GM13977 (cell line): ENCODE data around the gene ADGRF1.

Source experiments
- DNase-seq: peaks from one replicate; pipeline ENCODE4 v3.0.0; 2012; ENCODE audit warnings: low spot score
- in situ Hi-C: fragments of 300-500 bp; cut with MboI; formaldehyde crosslinking; loops from one replicate; pipeline ENCODE4 v1.12.0; 2022; ENCODE audit warnings: low sequenced_read_pairs, low pct_unique_long_range_greater_than_20kb, mixed read lengths, inconsistent platforms; ENCODE audit not compliant: unreplicated experiment
- TF ChIP-seq, protein P1 (sequence below): IDR thresholded peaks from 2 replicates; pipeline ENCODE4 v1.5.1; 2012; ENCODE audit warnings: mild to moderate bottlenecking, control low read depth; ENCODE audit not compliant: insufficient read depth; ENCODE audit errors: extremely low read depth, missing control alignments

The ADGRF1 gene

GRCh38 chr6:47079638-47080037, 37.5 kb upstream of the ADGRF1 start:
- TF ChIP-seq, protein P1, sequence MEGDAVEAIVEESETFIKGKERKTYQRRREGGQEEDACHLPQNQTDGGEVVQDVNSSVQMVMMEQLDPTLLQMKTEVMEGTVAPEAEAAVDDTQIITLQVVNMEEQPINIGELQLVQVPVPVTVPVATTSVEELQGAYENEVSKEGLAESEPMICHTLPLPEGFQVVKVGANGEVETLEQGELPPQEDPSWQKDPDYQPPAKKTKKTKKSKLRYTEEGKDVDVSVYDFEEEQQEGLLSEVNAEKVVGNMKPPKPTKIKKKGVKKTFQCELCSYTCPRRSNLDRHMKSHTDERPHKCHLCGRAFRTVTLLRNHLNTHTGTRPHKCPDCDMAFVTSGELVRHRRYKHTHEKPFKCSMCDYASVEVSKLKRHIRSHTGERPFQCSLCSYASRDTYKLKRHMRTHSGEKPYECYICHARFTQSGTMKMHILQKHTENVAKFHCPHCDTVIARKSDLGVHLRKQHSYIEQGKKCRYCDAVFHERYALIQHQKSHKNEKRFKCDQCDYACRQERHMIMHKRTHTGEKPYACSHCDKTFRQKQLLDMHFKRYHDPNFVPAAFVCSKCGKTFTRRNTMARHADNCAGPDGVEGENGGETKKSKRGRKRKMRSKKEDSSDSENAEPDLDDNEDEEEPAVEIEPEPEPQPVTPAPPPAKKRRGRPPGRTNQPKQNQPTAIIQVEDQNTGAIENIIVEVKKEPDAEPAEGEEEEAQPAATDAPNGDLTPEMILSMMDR, result no peak
- DNase-seq, result no peak
- in situ Hi-C loops, result no loop called here

GRCh38 chr6:47078991-47079390, 36.9 kb upstream of the ADGRF1 start:
- TF ChIP-seq, protein P1, result no peak
- no peak for DNase-seq
- in situ Hi-C loops, result no loop called here

GRCh38 chr6:47076422-47077344, 34.6 kb upstream of the ADGRF1 start:
- DNase-seq, result no peak
- TF ChIP-seq, protein P1, result no peak
- in situ Hi-C loops, result no loop called here

DNA sequence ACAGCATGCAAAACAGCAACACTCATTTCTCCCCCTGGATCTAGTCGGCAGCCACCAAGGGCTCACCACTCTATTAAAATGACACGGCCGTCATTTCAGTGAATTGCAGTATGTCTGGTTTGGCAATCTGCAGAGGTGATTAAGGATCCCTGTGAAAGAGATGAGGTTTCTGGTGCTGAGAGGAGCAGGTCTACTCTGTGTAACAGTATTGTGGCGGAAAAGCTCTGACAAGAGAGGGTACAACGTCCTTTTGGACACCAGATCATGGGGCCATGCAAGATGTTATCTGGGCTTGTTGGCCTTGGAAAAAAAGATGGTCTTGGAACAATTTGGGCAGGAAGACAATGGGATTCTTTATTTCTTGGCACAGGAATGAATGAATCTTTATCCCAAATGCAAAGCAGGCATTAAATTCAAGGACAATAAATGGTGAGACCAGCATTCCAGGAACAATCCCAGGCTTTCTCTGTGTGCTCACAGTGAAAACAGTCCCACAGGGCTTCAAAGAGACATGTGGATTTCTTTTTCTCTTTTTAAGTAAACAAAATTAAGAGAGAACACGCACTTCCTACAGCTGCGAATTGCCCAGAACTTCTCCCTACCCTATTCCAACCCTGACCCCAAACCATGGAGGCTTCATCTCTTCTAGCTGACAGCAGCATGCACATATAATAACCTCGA, 33.7 kb upstream of the ADGRF1 start:
- DNase-seq, result no peak
- in situ Hi-C loops, result no loop called here
- TF ChIP-seq, protein P1, result no peak

- in situ Hi-C loops, result no loop called here
- TF ChIP-seq, protein P1, result no peak
- DNase-seq, result no peak
Observed at GRCh38 chr6:47075168-47075567, 33.0 kb upstream of the ADGRF1 start.

DNA sequence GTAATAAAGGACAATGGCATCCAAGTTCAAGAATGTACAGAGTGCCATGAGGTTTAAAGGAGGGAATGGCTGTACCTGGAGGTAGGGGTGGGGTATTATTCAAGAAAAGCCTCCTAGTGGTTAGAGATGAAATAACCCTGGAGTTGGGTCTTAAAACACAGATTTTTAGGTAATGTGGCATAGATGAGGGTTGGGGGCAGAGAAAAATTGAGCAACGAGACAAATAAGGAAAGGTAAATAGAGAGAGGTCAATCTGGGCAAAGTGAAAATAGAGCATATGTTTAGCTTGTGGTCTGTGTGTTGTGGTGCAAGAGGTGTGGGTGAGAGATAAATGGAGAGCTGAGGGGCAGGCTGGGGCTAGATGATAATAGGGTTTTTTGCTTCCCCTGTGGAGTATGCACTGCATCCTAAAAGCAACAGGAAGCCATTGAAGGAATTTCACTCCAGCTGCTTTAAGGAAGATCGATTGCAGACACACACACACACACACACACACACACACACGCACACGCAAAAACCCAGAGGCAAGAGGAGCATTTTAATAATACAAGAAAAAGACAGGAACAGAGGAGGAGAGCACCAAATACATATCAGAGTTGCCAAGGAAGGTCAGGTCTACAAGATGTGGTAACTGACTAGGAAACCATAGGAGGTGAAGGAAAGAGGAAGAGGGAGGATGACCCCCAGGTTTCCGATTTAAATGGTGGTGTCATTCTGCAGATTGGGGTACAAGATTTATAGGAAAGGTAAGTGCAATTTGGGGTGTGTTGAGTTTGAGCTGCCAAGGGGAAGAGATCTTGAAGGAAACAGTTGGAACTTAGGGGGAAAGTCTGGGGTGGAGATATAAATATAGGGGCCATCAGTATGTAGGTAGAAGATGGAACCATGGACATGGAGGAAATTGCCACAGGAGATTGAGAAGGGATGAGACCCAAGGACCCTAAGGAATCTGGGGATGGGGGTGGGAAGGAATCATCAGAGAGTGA, 31.3 kb upstream of the ADGRF1 start:
- DNase-seq, result peak; percentile 4
- TF ChIP-seq, protein P1, result no peak
- in situ Hi-C loops, result no loop called here
